C4-2B (cell line): ENCODE measurements around the gene IGF1.

Source experiments
- ZFX ChIP-seq: fragments of 450-650 bp; IDR thresholded peaks from 2 replicates; pipeline ENCODE4 v1.6.1; 2017
- TF ChIP-seq, protein P1 (sequence below): fragments of 450-650 bp; conservative IDR thresholded peaks from 2 replicates; pipeline ENCODE4 v1.5.1; 2017; ENCODE audit warnings: mild to moderate bottlenecking

DNA sequence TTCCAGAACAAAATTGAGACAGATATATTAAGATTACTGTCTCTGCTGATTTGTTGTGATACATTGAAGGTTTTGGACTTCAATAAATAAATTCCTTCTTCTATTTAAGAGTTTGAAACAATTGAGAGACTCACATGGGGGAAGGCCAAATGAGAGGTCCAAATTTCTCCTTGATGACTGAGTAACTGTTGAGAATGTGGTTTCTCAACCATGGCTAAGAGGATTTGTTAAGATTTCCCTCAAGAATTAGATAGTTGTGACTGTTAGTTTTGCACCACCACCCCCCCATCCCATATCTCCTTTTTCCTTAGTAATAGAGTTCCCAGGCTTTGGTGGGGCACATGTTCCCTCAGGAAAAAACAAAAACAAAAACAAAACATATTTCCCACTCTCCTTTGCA, 47.7 kb upstream of the IGF1 start:
- TF ChIP-seq, protein P1, sequence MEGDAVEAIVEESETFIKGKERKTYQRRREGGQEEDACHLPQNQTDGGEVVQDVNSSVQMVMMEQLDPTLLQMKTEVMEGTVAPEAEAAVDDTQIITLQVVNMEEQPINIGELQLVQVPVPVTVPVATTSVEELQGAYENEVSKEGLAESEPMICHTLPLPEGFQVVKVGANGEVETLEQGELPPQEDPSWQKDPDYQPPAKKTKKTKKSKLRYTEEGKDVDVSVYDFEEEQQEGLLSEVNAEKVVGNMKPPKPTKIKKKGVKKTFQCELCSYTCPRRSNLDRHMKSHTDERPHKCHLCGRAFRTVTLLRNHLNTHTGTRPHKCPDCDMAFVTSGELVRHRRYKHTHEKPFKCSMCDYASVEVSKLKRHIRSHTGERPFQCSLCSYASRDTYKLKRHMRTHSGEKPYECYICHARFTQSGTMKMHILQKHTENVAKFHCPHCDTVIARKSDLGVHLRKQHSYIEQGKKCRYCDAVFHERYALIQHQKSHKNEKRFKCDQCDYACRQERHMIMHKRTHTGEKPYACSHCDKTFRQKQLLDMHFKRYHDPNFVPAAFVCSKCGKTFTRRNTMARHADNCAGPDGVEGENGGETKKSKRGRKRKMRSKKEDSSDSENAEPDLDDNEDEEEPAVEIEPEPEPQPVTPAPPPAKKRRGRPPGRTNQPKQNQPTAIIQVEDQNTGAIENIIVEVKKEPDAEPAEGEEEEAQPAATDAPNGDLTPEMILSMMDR = no peak
- TF ChIP-seq ZFX = no peak
